H9 (cell line): ENCODE results near the gene CMTM8. TPM values are rescaled to one million over a fixed set of nuclear protein-coding genes. Genes with fewer than 3 reads are reported as not detected.

Experiments
- DNase-seq: peaks from one replicate; pipeline ENCODE4 v3.0.0-alpha.2; 2017
- H2AFZ ChIP-seq: one replicate; pipeline ENCODE4 v1.6.1; 2013; ENCODE audit warnings: mild to moderate bottlenecking, low read length, control low read depth, moderate library complexity
- H2AK5ac ChIP-seq: 2 replicates; pipeline ENCODE4 v1.6.1; 2013; ENCODE audit warnings: low read length, control low read depth, mixed read lengths; ENCODE audit not compliant: insufficient read length
- H2BK120ac ChIP-seq: one replicate; pipeline ENCODE4 v1.6.1; 2013; ENCODE audit warnings: low read depth, mild to moderate bottlenecking, low read length, control low read depth, inconsistent platforms; ENCODE audit not compliant: poor library complexity, severe bottlenecking
- H2BK12ac ChIP-seq: 2 replicates; pipeline ENCODE4 v1.6.1; 2013; ENCODE audit warnings: low read length, control low read depth, mixed read lengths, low read depth; ENCODE audit not compliant: insufficient read length
- H2BK15ac ChIP-seq: 2 replicates; pipeline ENCODE4 v1.6.1; 2013; ENCODE audit warnings: low read depth, low read length, control low read depth
- H2BK20ac ChIP-seq: one replicate; pipeline ENCODE4 v1.6.1; 2013; ENCODE audit warnings: low read depth, mild to moderate bottlenecking, low read length, control low read depth, inconsistent platforms; ENCODE audit not compliant: poor library complexity, severe bottlenecking
- H2BK5ac ChIP-seq: 2 replicates; pipeline ENCODE4 v1.6.1; 2013; ENCODE audit warnings: low read length, control low read depth, mixed read lengths; ENCODE audit not compliant: insufficient read length
- H3K14ac ChIP-seq: 2 replicates; pipeline ENCODE4 v1.6.1; 2013; ENCODE audit warnings: low read length, control low read depth; ENCODE audit not compliant: insufficient read depth
- H3K18ac ChIP-seq: 2 replicates; pipeline ENCODE4 v1.6.1; 2013; ENCODE audit warnings: low read depth, mild to moderate bottlenecking, mixed read lengths, low read length, control low read depth; ENCODE audit not compliant: insufficient read length
- H3K23ac ChIP-seq: 2 replicates; pipeline ENCODE4 v1.6.1; 2013; ENCODE audit warnings: low read length, control low read depth, mixed read lengths, low read depth; ENCODE audit not compliant: insufficient read length
- H3K23me2 ChIP-seq: 2 replicates; pipeline ENCODE4 v1.6.1; 2013; ENCODE audit warnings: low read depth, mild to moderate bottlenecking, mixed read lengths, low read length, control low read depth; ENCODE audit not compliant: insufficient read length, poor library complexity, severe bottlenecking
- H3K27ac ChIP-seq: 2 replicates; pipeline ENCODE4 v1.5.1; 2013; ENCODE audit warnings: low read length, control low read depth, mixed read lengths, low read depth; ENCODE audit not compliant: insufficient read length
- H3K27me3 ChIP-seq: 2 replicates; pipeline ENCODE4 v1.6.1; 2013; ENCODE audit warnings: low read length, control low read depth, inconsistent platforms; ENCODE audit not compliant: insufficient read depth
- H3K4ac ChIP-seq: 2 replicates; pipeline ENCODE4 v1.6.1; 2013; ENCODE audit warnings: low read depth, mild to moderate bottlenecking, control low read depth, inconsistent platforms, low read length, moderate library complexity
- H3K4me1 ChIP-seq: 2 replicates; pipeline ENCODE4 v1.6.1; 2013; ENCODE audit warnings: low read length, control low read depth, inconsistent platforms; ENCODE audit not compliant: insufficient read depth
- H3K4me2 ChIP-seq: 2 replicates; pipeline ENCODE4 v1.6.1; 2013; ENCODE audit warnings: low read length, control low read depth, mixed read lengths; ENCODE audit not compliant: insufficient read length, insufficient read depth
- H3K56ac ChIP-seq: 2 replicates; pipeline ENCODE4 v1.6.1; 2013; ENCODE audit warnings: low read depth, mild to moderate bottlenecking, mixed read lengths, low read length, control low read depth; ENCODE audit not compliant: insufficient read length
- H3K79me1 ChIP-seq: 2 replicates; pipeline ENCODE4 v1.6.1; 2013; ENCODE audit warnings: low read depth, mild to moderate bottlenecking, moderate library complexity, low read length, control low read depth, inconsistent platforms; ENCODE audit not compliant: insufficient read depth, poor library complexity, severe bottlenecking
- H3K79me2 ChIP-seq: 2 replicates; pipeline ENCODE4 v1.6.1; 2013; ENCODE audit warnings: low read length, control low read depth, inconsistent platforms; ENCODE audit not compliant: insufficient read depth
- H3K9ac ChIP-seq: 2 replicates; pipeline ENCODE4 v1.6.1; 2013; ENCODE audit warnings: low read length, control low read depth, mixed read lengths; ENCODE audit not compliant: insufficient read length; ENCODE audit errors: extremely low read depth
- H3K9me3 ChIP-seq: one replicate; pipeline ENCODE4 v1.6.1; 2013; ENCODE audit warnings: low read depth, low read length, inconsistent platforms; ENCODE audit not compliant: control insufficient read depth
- H3T11ph ChIP-seq: one replicate; pipeline ENCODE4 v1.6.1; 2013; ENCODE audit warnings: mild to moderate bottlenecking, low read length, control low read depth, inconsistent platforms
- H4K20me1 ChIP-seq: one replicate; pipeline ENCODE4 v1.6.1; 2013; ENCODE audit not compliant: control insufficient read depth, insufficient read length, insufficient read depth
- H4K5ac ChIP-seq: 2 replicates; pipeline ENCODE4 v1.6.1; 2013; ENCODE audit warnings: low read depth, mild to moderate bottlenecking, mixed read lengths, low read length, control low read depth; ENCODE audit not compliant: insufficient read length
- H4K8ac ChIP-seq: replicated peaks from 2 replicates; pipeline ENCODE4 v1.6.1; 2013; ENCODE audit warnings: low read length, control low read depth, mixed read lengths, low read depth; ENCODE audit not compliant: insufficient read length
- H4K91ac ChIP-seq: 2 replicates; pipeline ENCODE4 v1.6.1; 2013; ENCODE audit warnings: low read depth, mild to moderate bottlenecking, moderate library complexity, mixed read lengths, low read length, control low read depth; ENCODE audit not compliant: insufficient read length
- H3K27ac Mint-ChIP-seq, 3 experiments: 2 replicates in 2 of 3; 3 replicates in 1 of 3; pipeline ENCODE4 v1.8.0; 2020 to 2021; ENCODE audit warnings: mixed read lengths in 3 of 3, mild to moderate bottlenecking in 1 of 3, moderate library complexity in 1 of 3
- H3K27me3 Mint-ChIP-seq: 2 replicates; pipeline ENCODE4 v1.8.0; 2021; ENCODE audit warnings: low read depth, mild to moderate bottlenecking, moderate library complexity, mixed read lengths
- H3K36me3 Mint-ChIP-seq, 3 experiments: 2 replicates in 2 of 3; 3 replicates in 1 of 3; pipeline ENCODE4 v1.8.0; 2020 to 2021; ENCODE audit warnings: low read depth in 3 of 3, mixed read lengths in 3 of 3; ENCODE audit not compliant: insufficient read depth in 1 of 3
- H3K4me1 Mint-ChIP-seq, 2 experiments: 2 replicates each; pipeline ENCODE4 v1.8.0; 2020; ENCODE audit warnings: mixed read lengths in 2 of 2
- H3K4me3 Mint-ChIP-seq, 2 experiments: 2 replicates in 1 of 2; 3 replicates in 1 of 2; pipeline ENCODE4 v1.8.0; 2020 to 2021; ENCODE audit warnings: mild to moderate bottlenecking in 2 of 2, mixed read lengths in 2 of 2, moderate library complexity in 1 of 2
- H3K9me3 Mint-ChIP-seq, 2 experiments: 2 replicates in 1 of 2; 3 replicates in 1 of 2; pipeline ENCODE4 v1.8.0; 2020; ENCODE audit warnings: mild to moderate bottlenecking in 2 of 2, mixed read lengths in 2 of 2, moderate library complexity in 1 of 2
- WGBS: extraction: QIAGEN DNeasy Blood & Tissue Kit; methylation state at CpG from one replicate; pipeline ENCODE4 v1.1.7; 2013; ENCODE audit warnings: missing lambda C conversion rate, low lambda C conversion rate, mixed read lengths; ENCODE audit not compliant: insufficient read length; ENCODE audit errors: extremely low coverage; 5-methylcytosine and 5-hydroxymethylcytosine counted together
- total RNA-seq: library from RNA; stranded (reverse); gene quantifications from 2 replicates; pipeline ENCODE4 v1.2.1, GENCODE V29; 2021
- TF ChIP-seq, protein P1 (sequence below): fragments of 200-600 bp; sonication (generic); conservative IDR thresholded peaks from 3 replicates; pipeline ENCODE4 v1.8.0; 2021; ENCODE audit warnings: antibody characterized with exemption, mild to moderate bottlenecking

The CMTM8 gene
- total RNA-seq, 1 experiment from 2014 or later, result 4.0 TPM

DNA sequence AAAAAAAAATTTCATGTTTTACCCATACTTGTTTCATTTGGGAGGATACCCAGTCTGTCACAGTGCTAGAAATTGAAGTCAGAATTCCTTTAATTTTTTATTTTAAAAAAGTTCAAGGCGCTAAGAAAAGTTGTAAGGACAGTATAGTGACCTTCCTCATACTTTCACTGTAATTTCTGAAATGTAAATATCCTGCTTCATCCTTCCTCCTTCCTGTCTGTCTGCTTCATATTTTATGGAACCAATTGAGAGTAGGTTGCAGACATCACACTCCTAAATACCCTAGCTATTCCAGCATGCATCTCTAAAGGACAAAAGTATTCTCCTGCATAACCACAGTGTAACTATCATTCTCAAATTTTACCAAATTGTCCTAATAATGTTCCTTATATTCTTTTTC lies 35.8 kb downstream of the CMTM8 start:
- no peak overlapping the region for H3K4me2 ChIP-seq
- H3K23ac ChIP-seq, result no peak overlapping the region
- H4K5ac ChIP-seq, result no peak overlapping the region
- no peak overlapping the region for H2BK120ac ChIP-seq
- no CpG with 5 or more reads among the region's 1 CpG for WGBS
- no peak overlapping the region for H3K27ac ChIP-seq
- H3K27ac Mint-ChIP-seq, result no peak overlapping the region
- H2BK20ac ChIP-seq, result no peak overlapping the region
- H2AK5ac ChIP-seq, result no peak overlapping the region
- no peaks in the 10 kb centered on the region for H3K9me3 Mint-ChIP-seq
- DNase-seq, result no peak
- no peak overlapping the region for H2BK5ac ChIP-seq
- H3K4me1 ChIP-seq, result no peaks in the 10 kb centered on the region
- H3K79me1 ChIP-seq, result no peaks in the 10 kb centered on the region
- no peaks in the 10 kb centered on the region for H3K36me3 Mint-ChIP-seq
- no peak overlapping the region for H2BK15ac ChIP-seq
- no peak overlapping the region for H3K56ac ChIP-seq
- 0 out of 2 replicates have a peak, but pooled peaks cover 2% of the 10 kb centered on the region for H3K79me2 ChIP-seq
- H3K4ac ChIP-seq, result no peak overlapping the region
- H3K27me3 ChIP-seq, result no peaks in the 10 kb centered on the region
- no peak overlapping the region for H3K9ac ChIP-seq
- TF ChIP-seq, protein P1, sequence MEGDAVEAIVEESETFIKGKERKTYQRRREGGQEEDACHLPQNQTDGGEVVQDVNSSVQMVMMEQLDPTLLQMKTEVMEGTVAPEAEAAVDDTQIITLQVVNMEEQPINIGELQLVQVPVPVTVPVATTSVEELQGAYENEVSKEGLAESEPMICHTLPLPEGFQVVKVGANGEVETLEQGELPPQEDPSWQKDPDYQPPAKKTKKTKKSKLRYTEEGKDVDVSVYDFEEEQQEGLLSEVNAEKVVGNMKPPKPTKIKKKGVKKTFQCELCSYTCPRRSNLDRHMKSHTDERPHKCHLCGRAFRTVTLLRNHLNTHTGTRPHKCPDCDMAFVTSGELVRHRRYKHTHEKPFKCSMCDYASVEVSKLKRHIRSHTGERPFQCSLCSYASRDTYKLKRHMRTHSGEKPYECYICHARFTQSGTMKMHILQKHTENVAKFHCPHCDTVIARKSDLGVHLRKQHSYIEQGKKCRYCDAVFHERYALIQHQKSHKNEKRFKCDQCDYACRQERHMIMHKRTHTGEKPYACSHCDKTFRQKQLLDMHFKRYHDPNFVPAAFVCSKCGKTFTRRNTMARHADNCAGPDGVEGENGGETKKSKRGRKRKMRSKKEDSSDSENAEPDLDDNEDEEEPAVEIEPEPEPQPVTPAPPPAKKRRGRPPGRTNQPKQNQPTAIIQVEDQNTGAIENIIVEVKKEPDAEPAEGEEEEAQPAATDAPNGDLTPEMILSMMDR, result no peak
- H4K20me1 ChIP-seq, result no peaks in the 10 kb centered on the region
- H2BK12ac ChIP-seq, result no peak overlapping the region
- H3T11ph ChIP-seq, result no peak overlapping the region
- H3K9me3 ChIP-seq, result no peaks in the 10 kb centered on the region
- H4K91ac ChIP-seq, result no peak overlapping the region
- H4K8ac ChIP-seq, result no peak overlapping the region
- no peak overlapping the region for H2AFZ ChIP-seq
- H3K4me1 Mint-ChIP-seq, result peaks cover 0 to 2% of the 10 kb centered on the region in 2 experiments; a peak in 1 of 4 replicates
- no peaks in the 10 kb centered on the region for H3K27me3 Mint-ChIP-seq
- H3K18ac ChIP-seq, result no peak overlapping the region
- H3K23me2 ChIP-seq, result no peaks in the 10 kb centered on the region
- no peak overlapping the region for H3K14ac ChIP-seq
- H3K4me3 Mint-ChIP-seq, result no peak overlapping the region
